Retinal pigment epithelial cell (primary cell): ENCODE measurements around the gene BEGAIN.

Experiments
- DNase-seq: peaks from one replicate; pipeline ENCODE4 v3.0.0-alpha.2; 2010; ENCODE audit warnings: low read depth
- H3K4me3 ChIP-seq: 2 replicates; pipeline ENCODE4 v1.5.1; 2011; ENCODE audit warnings: mild to moderate bottlenecking, low read length, control low read depth, moderate library complexity
- TF ChIP-seq, protein P1 (sequence below): conservative IDR thresholded peaks from 2 replicates; pipeline ENCODE4 v1.5.1; 2011; ENCODE audit warnings: low read depth, low read length, control low read depth, inconsistent platforms

BEGAIN gene

DNA sequence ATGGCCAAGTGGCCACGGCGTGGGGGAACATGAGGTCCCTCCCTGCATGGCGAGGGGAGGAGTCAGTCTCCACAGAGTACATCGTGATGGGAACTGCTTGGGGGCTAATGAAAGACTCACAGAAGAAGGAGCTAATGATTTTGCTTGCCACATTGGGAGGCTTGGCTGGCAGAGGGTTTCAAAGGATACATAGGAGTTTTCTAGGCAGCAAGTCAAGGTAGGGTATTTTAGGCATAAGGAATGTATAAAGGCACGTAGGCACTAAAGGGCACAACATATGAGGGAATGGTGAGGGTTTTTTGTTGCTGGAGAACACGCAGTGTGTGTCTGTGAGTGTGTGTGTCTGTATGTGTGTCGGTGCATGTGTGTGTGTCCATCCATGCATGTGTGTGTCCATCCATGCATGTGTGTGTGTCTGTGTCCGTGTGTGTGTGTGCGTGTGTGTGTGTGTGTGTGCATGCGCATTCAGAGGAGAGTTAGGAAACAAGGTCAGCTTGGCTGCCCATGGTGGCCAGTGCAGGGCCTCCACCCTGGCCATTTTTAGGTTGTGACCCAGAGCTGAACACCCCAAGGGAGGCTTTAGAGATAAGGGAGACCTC lies 84.5 kb downstream of the BEGAIN start:
- TF ChIP-seq, protein P1, sequence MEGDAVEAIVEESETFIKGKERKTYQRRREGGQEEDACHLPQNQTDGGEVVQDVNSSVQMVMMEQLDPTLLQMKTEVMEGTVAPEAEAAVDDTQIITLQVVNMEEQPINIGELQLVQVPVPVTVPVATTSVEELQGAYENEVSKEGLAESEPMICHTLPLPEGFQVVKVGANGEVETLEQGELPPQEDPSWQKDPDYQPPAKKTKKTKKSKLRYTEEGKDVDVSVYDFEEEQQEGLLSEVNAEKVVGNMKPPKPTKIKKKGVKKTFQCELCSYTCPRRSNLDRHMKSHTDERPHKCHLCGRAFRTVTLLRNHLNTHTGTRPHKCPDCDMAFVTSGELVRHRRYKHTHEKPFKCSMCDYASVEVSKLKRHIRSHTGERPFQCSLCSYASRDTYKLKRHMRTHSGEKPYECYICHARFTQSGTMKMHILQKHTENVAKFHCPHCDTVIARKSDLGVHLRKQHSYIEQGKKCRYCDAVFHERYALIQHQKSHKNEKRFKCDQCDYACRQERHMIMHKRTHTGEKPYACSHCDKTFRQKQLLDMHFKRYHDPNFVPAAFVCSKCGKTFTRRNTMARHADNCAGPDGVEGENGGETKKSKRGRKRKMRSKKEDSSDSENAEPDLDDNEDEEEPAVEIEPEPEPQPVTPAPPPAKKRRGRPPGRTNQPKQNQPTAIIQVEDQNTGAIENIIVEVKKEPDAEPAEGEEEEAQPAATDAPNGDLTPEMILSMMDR: no peak
- no peak overlapping the region for H3K4me3 ChIP-seq
- no peak for DNase-seq

DNA sequence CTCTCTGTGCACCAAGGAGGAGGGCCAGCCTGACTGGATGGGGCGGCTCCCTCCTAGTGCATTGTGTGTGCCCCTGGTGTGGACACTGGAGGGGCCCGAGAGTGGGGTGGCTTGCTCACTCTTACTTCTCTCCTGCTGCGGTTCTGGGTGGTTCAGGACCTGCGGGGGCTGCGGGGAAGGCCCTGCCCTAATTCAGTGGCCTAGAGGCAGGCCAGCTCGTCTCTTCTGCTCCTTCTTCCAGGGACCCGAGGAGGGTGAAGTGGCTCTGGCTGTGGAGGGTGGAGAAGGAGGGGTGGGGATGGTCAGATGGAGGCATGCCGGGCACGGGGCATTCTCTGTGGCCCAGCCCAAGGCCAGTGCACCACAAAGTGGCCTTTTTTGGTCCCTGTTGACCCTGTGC lies 87.1 kb downstream of the BEGAIN start:
- no peak overlapping the region for H3K4me3 ChIP-seq
- DNase-seq: no peak
- TF ChIP-seq, protein P1: no peak

DNA sequence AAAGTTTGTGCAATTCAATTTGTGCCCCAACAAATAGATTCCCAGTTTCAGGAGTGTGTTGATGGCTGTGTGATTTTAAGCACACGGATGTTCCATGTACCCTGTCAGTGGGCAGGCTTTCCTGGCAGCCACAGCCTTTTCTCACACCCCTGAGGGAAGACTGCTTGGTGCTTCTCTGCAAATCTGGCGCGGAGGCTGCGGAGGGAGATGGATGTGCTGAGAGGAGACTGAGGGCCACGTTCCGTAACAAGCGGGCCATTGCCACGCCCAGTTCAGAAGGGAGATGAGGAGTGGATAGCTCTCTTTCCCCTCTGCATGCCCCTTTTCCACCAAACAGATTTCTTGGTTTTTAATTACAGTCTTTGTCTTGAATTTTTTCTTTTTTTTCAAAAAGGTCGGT lies 89.1 kb downstream of the BEGAIN start:
- TF ChIP-seq, protein P1: no peak
- no peak overlapping the region for H3K4me3 ChIP-seq
- no peak for DNase-seq

DNA sequence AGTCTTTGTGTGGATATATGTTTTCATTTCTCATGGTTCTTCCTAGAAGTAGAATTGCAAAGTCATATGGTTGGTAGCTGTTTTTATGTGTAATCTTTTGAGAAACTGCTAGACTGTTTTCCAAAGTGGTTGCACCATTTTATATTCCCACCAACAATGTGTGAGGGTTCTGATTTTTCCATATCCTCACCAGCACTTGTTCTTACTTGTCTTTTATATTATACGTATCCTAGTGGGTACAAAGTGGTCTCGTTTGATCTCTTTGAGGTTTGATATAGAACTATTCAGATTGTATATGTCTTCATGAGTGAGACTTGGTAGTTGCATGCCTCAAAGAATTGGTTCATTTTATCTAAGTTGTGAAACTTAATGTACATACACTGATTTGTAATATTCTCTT lies 91.3 kb downstream of the BEGAIN start:
- TF ChIP-seq, protein P1: no peak
- no peak overlapping the region for H3K4me3 ChIP-seq
- DNase-seq: no peak

DNA sequence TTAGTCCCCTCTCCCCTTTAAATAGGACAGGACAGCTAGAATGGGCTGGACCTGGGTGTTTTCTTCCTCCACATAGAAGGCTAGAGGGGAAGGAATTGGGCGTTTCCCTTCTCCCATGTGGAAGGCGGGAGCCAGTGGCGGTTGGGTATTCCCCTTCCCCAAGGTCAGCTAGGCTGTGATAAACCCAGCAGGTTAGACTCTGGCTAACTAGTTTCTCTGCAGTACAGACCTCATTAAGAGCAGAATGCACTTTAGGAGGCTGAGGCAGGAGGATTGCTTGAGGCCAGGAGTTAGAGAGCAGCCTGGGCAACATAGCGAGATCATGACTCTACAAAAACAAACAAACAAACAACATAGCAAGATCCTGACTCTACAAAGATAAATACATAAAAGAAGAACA lies 92.6 kb downstream of the BEGAIN start:
- DNase-seq: no peak
- TF ChIP-seq, protein P1: no peak
- no peak overlapping the region for H3K4me3 ChIP-seq

DNA sequence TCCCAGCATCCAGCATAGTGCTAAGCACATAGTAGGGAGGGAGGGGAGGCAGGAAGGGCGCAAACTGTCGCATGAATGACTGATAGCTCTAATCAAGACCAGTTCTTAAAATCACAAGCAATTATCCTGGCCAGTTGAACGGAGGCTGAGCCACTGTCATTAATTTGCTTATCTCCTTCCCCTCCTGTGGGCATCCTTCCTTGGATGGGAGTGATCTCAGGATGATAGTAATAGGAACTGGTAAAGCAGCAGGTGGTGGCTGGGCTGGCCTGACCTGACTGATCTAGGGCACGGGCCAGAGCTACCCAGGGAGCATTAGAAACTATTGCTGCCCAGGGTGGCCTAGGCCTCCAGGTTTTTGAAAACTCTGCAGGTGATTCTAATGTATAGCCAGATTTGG lies 97.0 kb downstream of the BEGAIN start:
- TF ChIP-seq, protein P1: no peak
- DNase-seq: no peak
- H3K4me3 ChIP-seq: no peak overlapping the region

DNA sequence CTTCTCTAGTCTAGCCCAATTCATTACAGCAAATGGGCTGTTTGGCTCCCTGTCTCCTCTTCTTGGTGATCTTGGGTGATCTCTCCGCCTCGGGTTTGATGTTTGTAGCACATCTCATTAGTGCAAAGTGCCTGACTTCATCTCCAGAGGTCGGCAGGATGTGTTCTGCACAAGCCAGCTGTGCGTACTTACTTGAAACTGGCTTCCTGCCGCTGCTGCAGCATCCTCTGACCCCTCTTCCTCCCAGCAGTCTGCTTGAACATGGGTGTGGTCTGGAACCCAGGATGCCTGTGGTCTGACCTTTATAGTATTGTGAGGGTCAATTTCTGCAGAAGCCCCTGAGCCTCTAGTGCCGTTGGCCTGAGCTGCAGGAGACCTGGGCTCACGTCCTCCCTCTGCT lies 99.2 kb downstream of the BEGAIN start:
- DNase-seq: no peak
- H3K4me3 ChIP-seq: no peak overlapping the region
- TF ChIP-seq, protein P1: no peak
